ENCODE results near the gene MPP3.

The MPP3 gene

GRCh38 chr17:43768382-43768781 is 64.6 kb downstream of the MPP3 start:
- DNase-seq = no peak
- peaks cover 10% of the 10 kb centered on the region for H3K4me1 Mint-ChIP-seq
- no peak overlapping the region for H3K27ac Mint-ChIP-seq
- H3K36me3 Mint-ChIP-seq (ENCODE audit: low read depth) = peaks cover 37% of the 10 kb centered on the region
- peaks cover 17% of the 10 kb centered on the region for H3K27me3 Mint-ChIP-seq (ENCODE audit: low read depth, poor library complexity)
- H3K4me3 Mint-ChIP-seq = no peak overlapping the region
- no peaks in the 10 kb centered on the region for H3K9me3 Mint-ChIP-seq
- TF ChIP-seq CTCF (IDR thresholded peaks at IDR 0.05) = no peak

GRCh38 chr17:43767713-43768059 is 65.3 kb downstream of the MPP3 start:
- Mint-ChIP-seq H3K27me3 (ENCODE audit: low read depth, poor library complexity) (peaks cover 22% of the 10 kb centered on the region), H3K4me1 (peaks cover 3% of the 10 kb centered on the region), H3K4me3 (no peak overlapping the region), H3K36me3 (ENCODE audit: low read depth) (peaks cover 30% of the 10 kb centered on the region), H3K9me3 (no peaks in the 10 kb centered on the region), H3K27ac (no peak overlapping the region)
- DNase-seq = no peak
- TF ChIP-seq CTCF (IDR thresholded peaks at IDR 0.05) = no peak

GRCh38 chr17:43767053-43767712 is 65.8 kb downstream of the MPP3 start:
- Mint-ChIP-seq H3K4me1 (no peaks in the 10 kb centered on the region), H3K36me3 (ENCODE audit: low read depth) (peaks cover 25% of the 10 kb centered on the region), H3K27ac (no peak overlapping the region), H3K27me3 (ENCODE audit: low read depth, poor library complexity) (peaks cover 22% of the 10 kb centered on the region), H3K9me3 (no peaks in the 10 kb centered on the region), H3K4me3 (no peak overlapping the region)
- TF ChIP-seq CTCF (IDR thresholded peaks at IDR 0.05) = no peak
- no peak for DNase-seq

- TF ChIP-seq CTCF (IDR thresholded peaks at IDR 0.05) = peak; percentile 75
- H3K27ac Mint-ChIP-seq = no peak overlapping the region
- H3K9me3 Mint-ChIP-seq = no peaks in the 10 kb centered on the region
Observed at GRCh38 chr17:43766413-43767052, 66.4 kb downstream of the MPP3 start.

GRCh38 chr17:43760254-43760852 is 72.6 kb downstream of the MPP3 start:
- Mint-ChIP-seq H3K4me3 (peak overlapping the region; percentile 22), H3K9me3 (no peaks in the 10 kb centered on the region), H3K27ac (no peak overlapping the region)

More at GRCh38 chr17:43766413-43767052, 66.4 kb downstream of the MPP3 start:
- Mint-ChIP-seq H3K4me3 (no peak overlapping the region), H3K27me3 (ENCODE audit: low read depth, poor library complexity) (peaks cover 22% of the 10 kb centered on the region), H3K4me1 (no peaks in the 10 kb centered on the region), H3K36me3 (ENCODE audit: low read depth) (peaks cover 22% of the 10 kb centered on the region)
- DNase-seq = peak; percentile 72

More at GRCh38 chr17:43760254-43760852, 72.6 kb downstream of the MPP3 start:
- Mint-ChIP-seq H3K27me3 (ENCODE audit: low read depth, poor library complexity) (peaks cover 51% of the 10 kb centered on the region), H3K36me3 (ENCODE audit: low read depth) (no peaks in the 10 kb centered on the region), H3K4me1 (peaks cover 48% of the 10 kb centered on the region)
- DNase-seq = peak; percentile 98
- peak; percentile 98 for TF ChIP-seq CTCF (IDR thresholded peaks at IDR 0.05)
